Adrenal gland (tissue), 12 donors: ENCODE measurements around the gene TNS3. TPM values are rescaled to one million over a fixed set of nuclear protein-coding genes. Genes with fewer than 3 reads are reported as not detected.
A peak's percentile ranks its signal among the peaks of the same experiment; 100 is the strongest.

Source experiments
- DNase-seq, 7 donors: peaks; one replicate each; pipeline ENCODE4 v3.0.0-alpha.2; 2019 to 2020
- H3K27ac ChIP-seq, 5 donors: fragments of 200-600 bp; sonication (generic) in 4 of 5; 1 replicate in 3 of 5; 2 replicates in 2 of 5; pipeline versions ENCODE4 v1.5.1 to v1.8.0; 2016 to 2020; ENCODE audit warnings: mild to moderate bottlenecking in 1 of 5
- H3K27me3 ChIP-seq: fragments of 200-600 bp; 2 replicates; pipeline ENCODE4 v1.8.0; 2021
- H3K36me3 ChIP-seq, 2 donors: fragments of 200-600 bp; replicated peaks in 1 of 2; 1 replicate in 1 of 2; 2 replicates in 1 of 2; pipeline versions ENCODE4 v1.5.1 to v1.8.0; 2018 to 2022
- H3K4me1 ChIP-seq, 2 donors: fragments of 200-600 bp; replicated peaks in 1 of 2; 1 replicate in 1 of 2; 2 replicates in 1 of 2; pipeline versions ENCODE4 v1.5.1 to v1.8.0; 2018 to 2021
- H3K4me3 ChIP-seq, 4 donors: fragments of 200-600 bp; sonication (generic) in 3 of 4; one replicate each; pipeline ENCODE4 v1.5.1; 2016 to 2018
- H3K9me3 ChIP-seq, 3 donors: fragments of 200-600 bp; sonication (generic) in 1 of 3; replicated peaks in 1 of 3; 1 replicate in 2 of 3; 2 replicates in 1 of 3; pipeline versions ENCODE4 v1.5.1 to v1.8.0; 2016 to 2021
- POLR2A ChIP-seq, 2 donors: fragments of 450-650 bp; IDR thresholded peaks; one replicate each; pipeline ENCODE4 v1.6.1; 2017; ENCODE audit warnings: antibody characterized with exemption in 2 of 2, mild to moderate bottlenecking in 2 of 2, moderate library complexity in 1 of 2
- WGBS, 4 donors: extraction: QIAGEN DNeasy Blood & Tissue Kit in 2 of 4; methylation state at CpG; one replicate each; pipeline versions ENCODE4 v1.1.5 to v1.1.7; 2013 to 2017; 5-methylcytosine and 5-hydroxymethylcytosine counted together
- intact Hi-C, 2 donors: fragments of 100-400 bp; cut with DNase I; formaldehyde crosslinking; loops; one replicate each; pipeline versions ENCODE4 v1.14.1 to v1.15.0; 2022 to 2023
- polyA plus RNA-seq, 3 donors: library from polyadenylated mRNA; stranded (reverse); fragments of 200-250 nt in 2 of 3; fragments of 350-450 nt in 1 of 3; fragmentation: Illumina TruSeq in 1 of 3; extraction: RNeasy Lipid Tissue Mini Kit (QIAGEN cat#74804) in 1 of 3; gene quantifications; one replicate each; pipeline ENCODE4 v1.2.3, GENCODE V29; 2013 to 2014
- total RNA-seq, 9 donors: library from RNA; depleted of rRNA in 4 of 9; stranded (reverse); fragments of >200 nt in 4 of 9; fragments of 120-200 nt in 1 of 9; fragmentation: NEBNext Ultra II Directional in 1 of 9; extraction: Animal tissue kit (Norgen Biotek cat#: 25700) in 1 of 9; gene quantifications; one replicate each; pipeline versions ENCODE4 v1.1.0 to v1.2.4, GENCODE V29; 2013 to 2023
- TF ChIP-seq, protein P1 (sequence below), 6 experiments: fragments of 450-650 bp in 4 of 6; fragments of 200-600 bp in 2 of 6; sonication (generic) in 1 of 6; IDR thresholded peaks; 1 replicate in 5 of 6; 2 replicates in 1 of 6; pipeline versions ENCODE4 v1.5.1 to v1.8.0; 2016 to 2021; ENCODE audit warnings: antibody characterized with exemption in 6 of 6, mild to moderate bottlenecking in 2 of 6, moderate library complexity in 1 of 6
- donor health status: healthy with polysubstance abuse.
- donor health status: Bipolar disorder and iron deficiency.
- donor health status: DM: yes; HTN: yes; CAD: no.
- donor health status: DM: no; HTN: no; CAD: no.
- donor health status: DM: no; HTN: no; CAD: no.
- donor health status: DM: yes; HTN: yes; CAD: no.

The TNS3 gene
- total and polyA plus RNA-seq, 12 donors, result 21.0 to 188 (median 99.8) TPM

- Histone ChIP-seq H3K27me3 (no peaks in the 10 kb centered on the region), H3K27ac (peak overlapping the region in 2 of 5 donors; percentile 32 to 77), H3K36me3 (peaks cover 0 to 21% of the 10 kb centered on the region in 2 donors), H3K9me3 (no peaks in the 10 kb centered on the region), H3K4me3 (no peak overlapping the region), H3K4me1 (peaks cover 0 to 32% of the 10 kb centered on the region in 2 donors)
- no peak for DNase-seq
- TF ChIP-seq, protein P1, sequence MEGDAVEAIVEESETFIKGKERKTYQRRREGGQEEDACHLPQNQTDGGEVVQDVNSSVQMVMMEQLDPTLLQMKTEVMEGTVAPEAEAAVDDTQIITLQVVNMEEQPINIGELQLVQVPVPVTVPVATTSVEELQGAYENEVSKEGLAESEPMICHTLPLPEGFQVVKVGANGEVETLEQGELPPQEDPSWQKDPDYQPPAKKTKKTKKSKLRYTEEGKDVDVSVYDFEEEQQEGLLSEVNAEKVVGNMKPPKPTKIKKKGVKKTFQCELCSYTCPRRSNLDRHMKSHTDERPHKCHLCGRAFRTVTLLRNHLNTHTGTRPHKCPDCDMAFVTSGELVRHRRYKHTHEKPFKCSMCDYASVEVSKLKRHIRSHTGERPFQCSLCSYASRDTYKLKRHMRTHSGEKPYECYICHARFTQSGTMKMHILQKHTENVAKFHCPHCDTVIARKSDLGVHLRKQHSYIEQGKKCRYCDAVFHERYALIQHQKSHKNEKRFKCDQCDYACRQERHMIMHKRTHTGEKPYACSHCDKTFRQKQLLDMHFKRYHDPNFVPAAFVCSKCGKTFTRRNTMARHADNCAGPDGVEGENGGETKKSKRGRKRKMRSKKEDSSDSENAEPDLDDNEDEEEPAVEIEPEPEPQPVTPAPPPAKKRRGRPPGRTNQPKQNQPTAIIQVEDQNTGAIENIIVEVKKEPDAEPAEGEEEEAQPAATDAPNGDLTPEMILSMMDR (IDR thresholded peaks at IDR 0.05), result no peak
- TF ChIP-seq POLR2A (IDR thresholded peaks at IDR 0.05), result no peak
- intact Hi-C loops, result no loop called here
- 73 to 83% (median 77%) methylated on average over 8 to 9 of the region's 9 CpGs for WGBS, 4 donors
Observed at GRCh38 chr7:47318395-47319182, 263.3 kb downstream of the TNS3 start.

GRCh38 chr7:47317487-47317886 is 264.4 kb downstream of the TNS3 start:
- TF ChIP-seq, protein P1 (IDR thresholded peaks at IDR 0.05), result no peak
- no peak for TF ChIP-seq POLR2A (IDR thresholded peaks at IDR 0.05)
- H3K36me3 ChIP-seq, result peaks cover 0 to 28% of the 10 kb centered on the region in 2 donors
- H3K27ac ChIP-seq, result peak overlapping the region in 2 of 5 donors; percentile 23 to 77
- no peak overlapping the region for H3K4me3 ChIP-seq
- intact Hi-C loops, result no loop called here
- WGBS, 4 donors, result 51 to 74% (median 62%) methylated on average over 2 of the region's 2 CpGs
- H3K27me3 ChIP-seq, result no peaks in the 10 kb centered on the region
- H3K4me1 ChIP-seq, result peaks cover 0 to 32% of the 10 kb centered on the region in 2 donors
- no peaks in the 10 kb centered on the region for H3K9me3 ChIP-seq
- no peak for DNase-seq

DNA sequence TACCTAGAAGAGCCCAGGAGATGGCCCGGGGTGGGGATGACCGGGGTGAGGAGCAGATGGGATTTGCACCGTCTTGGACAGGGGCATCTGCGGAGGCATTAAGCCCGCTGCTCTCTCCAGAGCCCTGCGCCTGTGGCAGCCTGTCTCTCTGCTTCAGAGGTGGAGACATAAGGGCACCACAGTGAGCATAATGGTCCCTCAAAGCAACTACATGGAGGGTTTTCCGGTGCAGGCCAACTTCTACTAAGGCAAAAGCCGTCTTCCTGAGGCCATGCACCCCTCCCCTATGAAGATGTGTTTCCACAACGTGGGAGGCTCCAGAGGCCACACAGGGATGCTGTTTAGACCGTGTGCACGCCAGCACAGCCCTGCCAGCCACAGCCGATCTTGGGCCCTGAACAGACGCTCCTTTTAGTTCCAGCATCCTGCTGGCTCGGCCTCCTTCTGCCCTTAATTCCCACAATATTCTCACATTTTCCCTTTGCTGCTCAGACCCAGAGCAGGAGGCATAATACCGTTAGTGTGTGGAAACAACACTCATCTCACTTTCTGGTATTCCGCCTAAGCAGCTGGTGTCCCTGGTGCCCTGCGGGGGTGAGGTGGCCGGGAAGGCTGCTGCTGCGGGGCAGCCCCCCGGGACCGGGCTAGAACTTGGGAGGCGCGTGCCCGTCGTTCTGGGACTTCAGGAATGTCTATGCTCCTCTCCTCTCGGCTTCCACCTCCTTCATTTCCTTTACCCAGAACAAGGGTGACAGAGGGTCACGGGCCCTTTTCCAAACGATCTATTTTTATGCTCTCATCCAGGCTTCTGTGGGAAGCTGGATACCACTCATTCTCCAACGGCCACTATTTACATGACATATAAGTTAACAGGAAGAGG is 266.9 kb downstream of the TNS3 start:
- H3K27ac ChIP-seq, result peak overlapping the region in 4 of 5 donors; percentile 21 to 84 (median 48)
- intact Hi-C loops, result no loop called here
- H3K4me1 ChIP-seq, result peaks cover 0 to 32% of the 10 kb centered on the region in 2 donors
- H3K27me3 ChIP-seq, result no peaks in the 10 kb centered on the region
- WGBS, 4 donors, result 47 to 75% (median 64%) methylated on average over 18 to 29 of the region's 29 CpGs
- no peak for TF ChIP-seq POLR2A (IDR thresholded peaks at IDR 0.05)
- TF ChIP-seq, protein P1 (IDR thresholded peaks at IDR 0.05), result no peak
- no peaks in the 10 kb centered on the region for H3K9me3 ChIP-seq
- H3K36me3 ChIP-seq, result peaks cover 0 to 12% of the 10 kb centered on the region in 2 donors
- DNase-seq, result peak in 6 of 7 donors; percentile 23 to 78 (median 44)
- no peak overlapping the region for H3K4me3 ChIP-seq

GRCh38 chr7:47314248-47314647 is 267.7 kb downstream of the TNS3 start:
- Histone ChIP-seq H3K4me3 (no peak overlapping the region), H3K4me1 (peaks cover 0 to 32% of the 10 kb centered on the region in 2 donors), H3K27me3 (no peaks in the 10 kb centered on the region), H3K36me3 (peaks cover 0 to 11% of the 10 kb centered on the region in 2 donors), H3K9me3 (no peaks in the 10 kb centered on the region), H3K27ac (peak overlapping the region in 2 of 5 donors; percentile 40 to 84)
- intact Hi-C loops, result no loop called here
- 78 to 88% (median 82%) methylated on average over 8 of the region's 8 CpGs for WGBS, 4 donors
- TF ChIP-seq, protein P1 (IDR thresholded peaks at IDR 0.05), result no peak
- TF ChIP-seq POLR2A (IDR thresholded peaks at IDR 0.05), result no peak
- no peak for DNase-seq
